Stomach smooth muscle (tissue), 2 donors: ENCODE results near the gene HCFC1.

Source experiments
- H3K27ac ChIP-seq: one replicate; pipeline ENCODE4 v1.7.0; 2013; ENCODE audit warnings: mild to moderate bottlenecking, low read length, inconsistent platforms
- H3K27me3 ChIP-seq, 2 donors: one replicate each; pipeline ENCODE4 v1.7.0; 2013; ENCODE audit warnings: low read length in 2 of 2; ENCODE audit not compliant: insufficient read depth in 2 of 2, control insufficient read depth in 1 of 2
- H3K36me3 ChIP-seq, 2 donors: one replicate each; pipeline ENCODE4 v1.7.0; 2013; ENCODE audit warnings: low read length in 2 of 2; ENCODE audit not compliant: control insufficient read depth in 2 of 2, insufficient read depth in 2 of 2
- H3K4me1 ChIP-seq: one replicate; pipeline ENCODE4 v1.7.0; 2013; ENCODE audit warnings: low read length; ENCODE audit not compliant: control insufficient read depth, insufficient read depth
- H3K4me3 ChIP-seq, 2 donors: one replicate each; pipeline ENCODE4 v1.7.0; 2013; ENCODE audit warnings: low read length in 2 of 2
- H3K9ac ChIP-seq, 2 donors: one replicate each; pipeline ENCODE4 v1.7.0; 2013; ENCODE audit warnings: low read length in 2 of 2, mild to moderate bottlenecking in 1 of 2
- H3K9me3 ChIP-seq, 2 donors: one replicate each; pipeline ENCODE4 v1.7.0; 2013; ENCODE audit warnings: low read length in 2 of 2; ENCODE audit not compliant: control insufficient read depth in 2 of 2
- donor health status: healthy.
- donor health status: Pancreatic carcinoma.

Gene HCFC1

GRCh38 chrX:153900831-153901752, 70.5 kb downstream of the HCFC1 start:
- Histone ChIP-seq H3K9ac (no peak overlapping the region), H3K9me3 (no peaks in the 10 kb centered on the region), H3K27me3 (peaks cover 0 to 2% of the 10 kb centered on the region in 2 donors), H3K36me3 (no peaks in the 10 kb centered on the region), H3K4me3 (no peak overlapping the region), H3K4me1 (peaks cover 10% of the 10 kb centered on the region), H3K27ac (no peak overlapping the region)

GRCh38 chrX:153897899-153898298, 73.7 kb downstream of the HCFC1 start:
- Histone ChIP-seq H3K9ac (no peak overlapping the region), H3K4me3 (no peak overlapping the region), H3K9me3 (peaks cover 0 to 3% of the 10 kb centered on the region in 2 donors), H3K4me1 (peaks cover 5% of the 10 kb centered on the region), H3K27ac (no peak overlapping the region), H3K27me3 (peaks cover 0 to 7% of the 10 kb centered on the region in 2 donors), H3K36me3 (no peaks in the 10 kb centered on the region)
